PFSK-1 (cell line): ENCODE results near the gene LCE2C.

Experiments
- FOXP2 ChIP-seq: optimal IDR thresholded peaks from 2 replicates; pipeline ENCODE3; 2011; ENCODE audit warnings: borderline replicate concordance, control low read depth, inconsistent platforms; ENCODE audit not compliant: insufficient read depth; ENCODE audit errors: extremely low read length, extremely low read depth
- POLR2AphosphoS5 ChIP-seq: IDR thresholded peaks from 2 replicates; pipeline ENCODE4 v1.6.1; 2012; ENCODE audit warnings: low read depth, mild to moderate bottlenecking, control low read depth, low read length, moderate library complexity
- SIN3A ChIP-seq: IDR thresholded peaks from 2 replicates; pipeline ENCODE4 v1.6.1; 2012; ENCODE audit warnings: mild to moderate bottlenecking, low read length, moderate library complexity, borderline replicate concordance; ENCODE audit not compliant: insufficient read depth
- TAF1 ChIP-seq: IDR thresholded peaks from 2 replicates; pipeline ENCODE4 v1.6.1; 2012; ENCODE audit warnings: low read length, control low read depth, borderline replicate concordance; ENCODE audit not compliant: insufficient read depth
- TF ChIP-seq, protein P1 (sequence below), 2 experiments: IDR thresholded peaks; 2 replicates each; pipeline versions ENCODE4 v1.6.1 to v1.8.0; 2011 to 2012; ENCODE audit warnings: low read depth in 2 of 2, low read length in 2 of 2, control low read depth in 1 of 2, inconsistent platforms in 1 of 2, mild to moderate bottlenecking in 1 of 2, moderate library complexity in 1 of 2; ENCODE audit not compliant: insufficient read depth in 1 of 2

LCE2C gene

DNA sequence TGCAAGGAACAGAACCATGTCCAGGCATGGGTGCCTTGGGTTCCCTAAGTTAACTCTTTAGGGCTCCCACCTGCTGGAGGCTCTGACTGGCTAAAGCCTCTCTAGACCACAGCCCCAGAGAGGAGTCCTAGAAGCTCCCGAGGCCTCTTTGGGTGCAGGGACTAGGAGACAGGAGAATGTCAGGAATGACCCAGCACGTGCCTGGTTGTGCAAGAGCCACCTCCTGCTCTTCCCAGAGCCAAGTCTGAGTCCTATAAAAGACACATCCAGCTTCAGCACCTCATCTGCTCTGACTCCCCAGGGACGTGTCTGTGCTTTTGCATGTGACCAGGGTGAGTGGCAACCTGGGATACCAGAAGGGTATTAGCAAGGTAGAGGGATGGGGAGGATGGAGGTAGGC is 12.0 kb upstream of the LCE2C start, which contains the start of gene LCE2D:
Gene LCE2D (plus strand): TSS at position 283 of the 400 bp plus-strand sequence. CDS start 726 bp downstream, outside the sequence.
- TF ChIP-seq SIN3A, result no peak
- no peak for TF ChIP-seq FOXP2
- TF ChIP-seq, protein P1, sequence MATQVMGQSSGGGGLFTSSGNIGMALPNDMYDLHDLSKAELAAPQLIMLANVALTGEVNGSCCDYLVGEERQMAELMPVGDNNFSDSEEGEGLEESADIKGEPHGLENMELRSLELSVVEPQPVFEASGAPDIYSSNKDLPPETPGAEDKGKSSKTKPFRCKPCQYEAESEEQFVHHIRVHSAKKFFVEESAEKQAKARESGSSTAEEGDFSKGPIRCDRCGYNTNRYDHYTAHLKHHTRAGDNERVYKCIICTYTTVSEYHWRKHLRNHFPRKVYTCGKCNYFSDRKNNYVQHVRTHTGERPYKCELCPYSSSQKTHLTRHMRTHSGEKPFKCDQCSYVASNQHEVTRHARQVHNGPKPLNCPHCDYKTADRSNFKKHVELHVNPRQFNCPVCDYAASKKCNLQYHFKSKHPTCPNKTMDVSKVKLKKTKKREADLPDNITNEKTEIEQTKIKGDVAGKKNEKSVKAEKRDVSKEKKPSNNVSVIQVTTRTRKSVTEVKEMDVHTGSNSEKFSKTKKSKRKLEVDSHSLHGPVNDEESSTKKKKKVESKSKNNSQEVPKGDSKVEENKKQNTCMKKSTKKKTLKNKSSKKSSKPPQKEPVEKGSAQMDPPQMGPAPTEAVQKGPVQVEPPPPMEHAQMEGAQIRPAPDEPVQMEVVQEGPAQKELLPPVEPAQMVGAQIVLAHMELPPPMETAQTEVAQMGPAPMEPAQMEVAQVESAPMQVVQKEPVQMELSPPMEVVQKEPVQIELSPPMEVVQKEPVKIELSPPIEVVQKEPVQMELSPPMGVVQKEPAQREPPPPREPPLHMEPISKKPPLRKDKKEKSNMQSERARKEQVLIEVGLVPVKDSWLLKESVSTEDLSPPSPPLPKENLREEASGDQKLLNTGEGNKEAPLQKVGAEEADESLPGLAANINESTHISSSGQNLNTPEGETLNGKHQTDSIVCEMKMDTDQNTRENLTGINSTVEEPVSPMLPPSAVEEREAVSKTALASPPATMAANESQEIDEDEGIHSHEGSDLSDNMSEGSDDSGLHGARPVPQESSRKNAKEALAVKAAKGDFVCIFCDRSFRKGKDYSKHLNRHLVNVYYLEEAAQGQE (IDR thresholded peaks at IDR 0.05; ENCODE audit: insufficient read depth in 1 of 2, low read depth in 2 of 2, low read length in 2 of 2), result no peak
- no peak for TF ChIP-seq POLR2AphosphoS5
- TF ChIP-seq TAF1, result no peak

DNA sequence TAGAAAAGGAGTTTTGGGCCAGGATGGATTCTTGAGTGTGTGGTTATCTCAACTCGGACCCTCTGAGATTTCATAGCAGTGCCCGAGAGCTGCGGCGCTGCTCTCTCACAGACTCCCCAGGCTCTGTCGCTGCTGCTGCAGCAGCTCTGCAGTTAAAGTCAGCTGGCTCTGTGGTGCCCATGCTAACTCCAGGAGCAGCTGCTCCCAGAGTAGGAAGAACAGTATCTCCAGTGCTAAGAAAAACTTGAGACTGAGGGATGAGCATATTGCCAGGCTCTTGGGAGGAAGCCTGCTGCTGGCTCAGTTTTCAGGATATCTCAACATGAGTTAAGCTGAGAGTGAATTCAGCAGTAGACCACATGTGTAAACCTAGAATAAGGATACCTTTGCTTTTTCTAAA is 7.4 kb upstream of the LCE2C start:
- TF ChIP-seq FOXP2, result no peak
- TF ChIP-seq, protein P1 (IDR thresholded peaks at IDR 0.05; ENCODE audit: insufficient read depth in 1 of 2, low read depth in 2 of 2, low read length in 2 of 2), result no peak
- no peak for TF ChIP-seq POLR2AphosphoS5
- TF ChIP-seq TAF1, result no peak
- no peak for TF ChIP-seq SIN3A

DNA sequence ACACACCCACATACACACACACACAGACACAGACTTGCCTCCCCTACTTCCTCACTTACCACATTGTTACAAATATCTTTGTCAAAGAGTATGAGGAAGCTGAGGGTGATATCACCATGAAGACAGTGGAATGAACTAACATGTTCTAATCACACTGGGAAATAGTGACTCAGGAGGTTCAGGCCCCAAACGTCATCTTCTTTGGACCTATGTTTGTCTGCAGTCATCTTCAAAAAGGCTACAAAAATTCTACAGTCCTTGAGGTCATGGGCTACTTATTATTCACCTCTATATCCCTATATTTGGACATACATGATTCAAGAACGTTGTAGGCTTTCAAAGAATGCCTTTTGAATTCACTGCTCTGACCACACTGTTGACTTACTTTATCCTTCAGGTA is 2.1 kb upstream of the LCE2C start:
- no peak for TF ChIP-seq SIN3A
- no peak for TF ChIP-seq FOXP2
- no peak for TF ChIP-seq POLR2AphosphoS5
- TF ChIP-seq, protein P1 (IDR thresholded peaks at IDR 0.05; ENCODE audit: insufficient read depth in 1 of 2, low read depth in 2 of 2, low read length in 2 of 2), result no peak
- no peak for TF ChIP-seq TAF1

DNA sequence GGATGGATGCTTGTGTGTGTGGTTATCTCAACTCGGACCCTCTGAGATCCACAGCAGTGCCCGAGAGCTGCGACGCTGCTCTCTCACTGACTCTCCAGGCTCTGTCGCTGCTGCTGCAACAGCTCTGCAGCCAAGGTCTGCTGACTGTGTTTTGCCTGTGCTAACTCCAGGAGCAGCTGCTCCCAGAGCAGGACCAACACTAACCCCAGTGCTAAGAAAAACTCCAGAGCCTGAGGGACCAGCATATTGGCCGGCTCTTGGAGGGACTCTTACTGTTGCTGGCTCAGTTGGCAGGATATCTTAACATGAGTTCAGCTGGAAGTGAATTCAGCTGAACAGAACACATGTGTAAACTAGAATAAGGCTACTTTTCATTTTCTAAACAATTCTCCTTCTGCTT is 4.4 kb downstream of the LCE2C start:
- TF ChIP-seq, protein P1 (IDR thresholded peaks at IDR 0.05; ENCODE audit: insufficient read depth in 1 of 2, low read depth in 2 of 2, low read length in 2 of 2), result no peak
- TF ChIP-seq TAF1 (no peak), FOXP2 (no peak), POLR2AphosphoS5 (no peak), SIN3A (no peak)

DNA sequence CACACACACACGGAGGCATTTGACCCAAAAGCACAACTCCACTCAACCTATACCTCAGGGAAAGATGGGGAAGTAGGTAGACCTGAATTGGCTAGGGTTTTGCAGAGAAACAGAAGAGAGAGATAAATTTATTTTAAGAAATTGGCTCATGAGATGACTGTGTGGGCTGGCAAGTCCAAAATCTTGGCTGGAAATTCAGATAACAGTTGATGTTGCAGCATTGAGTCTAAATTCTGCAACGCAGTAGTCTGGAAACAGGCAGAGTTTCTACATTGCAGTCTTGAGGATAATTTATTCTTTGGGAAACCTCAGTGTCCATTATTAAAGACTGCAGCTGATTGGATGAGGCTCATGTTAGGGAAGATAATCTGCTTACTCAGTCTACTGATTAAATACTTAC is 6.5 kb downstream of the LCE2C start:
- TF ChIP-seq POLR2AphosphoS5 (no peak), TAF1 (no peak), FOXP2 (no peak), SIN3A (no peak)
- TF ChIP-seq, protein P1 (IDR thresholded peaks at IDR 0.05; ENCODE audit: insufficient read depth in 1 of 2, low read depth in 2 of 2, low read length in 2 of 2), result no peak
